NB4 (cell line): ENCODE results near the gene SND1.

Experiments used
- CTCF ChIP-seq: IDR thresholded peaks from one replicate; pipeline ENCODE4 v1.5.1; 2012; ENCODE audit warnings: low read depth, low read length
- MAX ChIP-seq: IDR thresholded peaks from 2 replicates; pipeline ENCODE4 v1.6.1; 2011; ENCODE audit warnings: low read depth, low read length
- MYC ChIP-seq: IDR thresholded peaks from 2 replicates; pipeline ENCODE4 v1.6.1; 2011; ENCODE audit warnings: low read depth, low read length

DNA sequence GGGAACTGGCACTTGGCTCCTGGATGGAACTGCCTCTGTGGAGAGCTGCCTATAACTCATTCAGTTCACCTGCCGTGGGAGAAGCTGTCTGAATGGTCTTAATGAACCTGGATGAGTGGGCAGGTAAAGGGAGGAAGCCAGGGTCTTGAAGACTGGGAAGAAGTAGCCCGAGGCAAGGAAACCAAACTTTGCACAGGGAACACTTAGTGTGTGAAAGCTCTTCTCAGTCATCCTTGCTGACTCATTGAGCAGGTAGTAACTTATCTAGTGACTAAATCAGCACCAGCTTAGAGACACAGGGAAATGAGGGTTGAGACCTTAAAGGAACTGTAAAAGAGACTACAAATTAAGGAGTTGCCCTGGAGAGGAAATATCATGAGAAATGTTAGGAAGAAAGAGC lies 369.4 kb downstream of the SND1 start:
- TF ChIP-seq CTCF (no peak), MYC (no peak), MAX (no peak)
